Mesenchymal stem cell (in vitro differentiated cells and primary cell): ENCODE data around the gene DSN1.

Source experiments
- DNase-seq: peaks from one replicate; pipeline ENCODE4 v3.0.0-alpha.2; 2013
- H2AFZ ChIP-seq: one replicate; pipeline ENCODE4 v1.6.1; 2013; ENCODE audit warnings: low read depth, mild to moderate bottlenecking, control low read depth, inconsistent platforms, low read length, moderate library complexity
- H2AK5ac ChIP-seq: 2 replicates; pipeline ENCODE4 v1.6.1; 2013; ENCODE audit warnings: low read length, moderate library complexity, mild to moderate bottlenecking, inconsistent platforms; ENCODE audit not compliant: severe bottlenecking
- H2BK120ac ChIP-seq: one replicate; pipeline ENCODE4 v1.6.1; 2013; ENCODE audit warnings: low read depth, mild to moderate bottlenecking, inconsistent platforms, low read length, moderate library complexity
- H2BK12ac ChIP-seq, 2 experiments: one replicate each; pipeline ENCODE4 v1.6.1; 2013; ENCODE audit warnings: inconsistent platforms in 2 of 2, low read length in 2 of 2, mild to moderate bottlenecking in 2 of 2, moderate library complexity in 2 of 2, control low read depth in 1 of 2
- H2BK15ac ChIP-seq: one replicate; pipeline ENCODE4 v1.6.1; 2013; ENCODE audit warnings: mild to moderate bottlenecking, low read depth, inconsistent platforms; ENCODE audit not compliant: poor library complexity, severe bottlenecking
- H2BK5ac ChIP-seq: 2 replicates; pipeline ENCODE4 v1.6.1; 2013; ENCODE audit warnings: low read depth, mild to moderate bottlenecking, low read length, control low read depth, inconsistent platforms; ENCODE audit not compliant: poor library complexity, severe bottlenecking
- H3K14ac ChIP-seq, 2 experiments: one replicate each; pipeline ENCODE4 v1.6.1; 2013; ENCODE audit warnings: inconsistent platforms in 2 of 2, low read length in 2 of 2, control low read depth in 1 of 2, mild to moderate bottlenecking in 1 of 2, moderate library complexity in 1 of 2
- H3K18ac ChIP-seq, 2 experiments: one replicate each; pipeline ENCODE4 v1.6.1; 2013; ENCODE audit warnings: inconsistent platforms in 2 of 2, low read length in 2 of 2, control low read depth in 1 of 2, low read depth in 1 of 2, mild to moderate bottlenecking in 1 of 2
- H3K23ac ChIP-seq, 2 experiments: one replicate each; pipeline ENCODE4 v1.6.1; 2013; ENCODE audit warnings: inconsistent platforms in 2 of 2, low read length in 2 of 2, mild to moderate bottlenecking in 2 of 2, moderate library complexity in 2 of 2, control low read depth in 1 of 2
- H3K27ac ChIP-seq: 2 replicates; pipeline ENCODE4 v1.5.1; 2013; ENCODE audit warnings: mild to moderate bottlenecking, moderate library complexity, low read length, control low read depth, inconsistent platforms; ENCODE audit not compliant: poor library complexity, severe bottlenecking
- H3K27me3 ChIP-seq, 2 experiments: 2 replicates each; pipeline versions ENCODE4 v1.6.1 to v1.7.0; 2013; ENCODE audit warnings: low read length in 2 of 2, mild to moderate bottlenecking in 2 of 2, moderate library complexity in 2 of 2, control low read depth in 1 of 2, inconsistent platforms in 1 of 2; ENCODE audit not compliant: control insufficient read depth in 1 of 2, insufficient read depth in 1 of 2
- H3K36me3 ChIP-seq, 2 experiments: 2 replicates each; pipeline versions ENCODE4 v1.6.1 to v1.7.0; 2013; ENCODE audit warnings: low read length in 2 of 2, control low read depth in 1 of 2, inconsistent platforms in 1 of 2, low read depth in 1 of 2, mild to moderate bottlenecking in 1 of 2; ENCODE audit not compliant: insufficient read depth in 2 of 2, control insufficient read depth in 1 of 2
- H3K4ac ChIP-seq, 2 experiments: one replicate each; pipeline ENCODE4 v1.6.1; 2013; ENCODE audit warnings: inconsistent platforms in 2 of 2, low read length in 2 of 2, mild to moderate bottlenecking in 2 of 2, moderate library complexity in 2 of 2, control low read depth in 1 of 2, low read depth in 1 of 2
- H3K4me1 ChIP-seq: 2 replicates; pipeline ENCODE4 v1.6.1; 2013; ENCODE audit warnings: low read depth, low read length, control low read depth; ENCODE audit not compliant: control insufficient read depth, insufficient read depth
- H3K4me2 ChIP-seq: 2 replicates; pipeline ENCODE4 v1.6.1; 2013; ENCODE audit warnings: low read length, mild to moderate bottlenecking, inconsistent platforms; ENCODE audit not compliant: poor library complexity, severe bottlenecking
- H3K4me3 ChIP-seq, 2 experiments: 2 replicates each; pipeline versions ENCODE4 v1.5.1 to v1.7.0; 2013; ENCODE audit warnings: low read length in 2 of 2, mild to moderate bottlenecking in 2 of 2, control low read depth in 1 of 2, low read depth in 1 of 2; ENCODE audit not compliant: insufficient read depth in 1 of 2
- H3K79me1 ChIP-seq: replicated peaks from 2 replicates; pipeline ENCODE4 v1.6.1; 2013; ENCODE audit warnings: mild to moderate bottlenecking, control low read depth, low read length, inconsistent platforms; ENCODE audit not compliant: poor library complexity, severe bottlenecking
- H3K9ac ChIP-seq: 2 replicates; pipeline ENCODE4 v1.7.0; 2013; ENCODE audit warnings: mild to moderate bottlenecking, low read length, moderate library complexity
- H3K9me3 ChIP-seq: 2 replicates; pipeline ENCODE4 v1.7.0; 2013; ENCODE audit warnings: mild to moderate bottlenecking, low read length; ENCODE audit not compliant: control insufficient read depth
- H4K8ac ChIP-seq: one replicate; pipeline ENCODE4 v1.6.1; 2013; ENCODE audit warnings: inconsistent platforms, mild to moderate bottlenecking, low read length, moderate library complexity
- H4K91ac ChIP-seq: one replicate; pipeline ENCODE4 v1.6.1; 2013; ENCODE audit warnings: mild to moderate bottlenecking, low read length, inconsistent platforms
- WGBS: methylation state at CpG from one replicate; pipeline ENCODE4 v1.1.7; 2013; ENCODE audit warnings: mixed read lengths; 5-methylcytosine and 5-hydroxymethylcytosine counted together

The DSN1 gene

GRCh38 chr20:36726168-36726567, 47.4 kb downstream of the DSN1 start:
- Histone ChIP-seq H2BK15ac (no peak overlapping the region), H3K36me3 (peaks cover 0 to 9% of the 10 kb centered on the region in 2 experiments), H3K4me1 (no peaks in the 10 kb centered on the region), H3K4ac (no peak overlapping the region), H3K9ac (no peak overlapping the region), H4K8ac (no peak overlapping the region), H3K14ac (no peak overlapping the region), H3K27ac (no peak overlapping the region), H3K27me3 (no peaks in the 10 kb centered on the region), H2BK12ac (no peak overlapping the region), H2BK120ac (no peak overlapping the region), H3K9me3 (no peaks in the 10 kb centered on the region), H2AK5ac (no peak overlapping the region), H3K18ac (no peak overlapping the region), H2AFZ (no peak overlapping the region), H3K79me1 (peaks cover 17% of the 10 kb centered on the region), H3K4me3 (no peak overlapping the region), H2BK5ac (no peak overlapping the region), H3K4me2 (no peak overlapping the region), H4K91ac (no peak overlapping the region), H3K23ac (no peak overlapping the region)
- WGBS, result 93% methylated on average over 3 of the region's 3 CpGs
- no peak for DNase-seq

- no peak overlapping the region for H2AFZ ChIP-seq
- H2BK5ac ChIP-seq, result no peak overlapping the region
- H4K8ac ChIP-seq, result no peak overlapping the region
- no peak overlapping the region for H2BK15ac ChIP-seq
- H3K14ac ChIP-seq, result no peak overlapping the region
- no peak overlapping the region for H2BK12ac ChIP-seq
- H3K4me3 ChIP-seq, result peak overlapping the region in 1 of 2 experiments; percentile 4
- no peak overlapping the region for H3K23ac ChIP-seq
- H2BK120ac ChIP-seq, result no peak overlapping the region
- no peak overlapping the region for H3K4me2 ChIP-seq
- peaks cover 5 to 27% of the 10 kb centered on the region in 2 experiments for H3K36me3 ChIP-seq
- no peaks in the 10 kb centered on the region for H3K4me1 ChIP-seq
- no peaks in the 10 kb centered on the region for H3K27me3 ChIP-seq
- no peak overlapping the region for H4K91ac ChIP-seq
- H3K9me3 ChIP-seq, result no peaks in the 10 kb centered on the region
- no peak overlapping the region for H3K27ac ChIP-seq
- peak; percentile 30 for DNase-seq
- no peak overlapping the region for H3K4ac ChIP-seq
- WGBS, result 96% methylated on average over 3 of the region's 3 CpGs
- H3K9ac ChIP-seq, result peak overlapping the region; percentile 66
- H2AK5ac ChIP-seq, result no peak overlapping the region
- H3K18ac ChIP-seq, result no peak overlapping the region
- peaks cover 11% of the 10 kb centered on the region for H3K79me1 ChIP-seq
These were observed 53.1 kb downstream of the DSN1 start for GRCh38 chr20:36720510-36720909.

GRCh38 chr20:36717657-36718056, 55.9 kb downstream of the DSN1 start:
- Histone ChIP-seq H3K36me3 (peaks cover 6 to 27% of the 10 kb centered on the region in 2 experiments), H3K9me3 (no peaks in the 10 kb centered on the region), H3K4me3 (no peak overlapping the region), H3K4me1 (no peaks in the 10 kb centered on the region), H3K27me3 (no peaks in the 10 kb centered on the region), H3K79me1 (peaks cover 4% of the 10 kb centered on the region), H2AK5ac (no peak overlapping the region), H3K4me2 (no peak overlapping the region), H3K27ac (no peak overlapping the region), H3K9ac (no peak overlapping the region), H2BK15ac (no peak overlapping the region), H3K4ac (no peak overlapping the region), H3K18ac (no peak overlapping the region), H2BK12ac (no peak overlapping the region), H4K91ac (no peak overlapping the region), H2BK5ac (no peak overlapping the region), H3K23ac (no peak overlapping the region), H3K14ac (no peak overlapping the region), H2BK120ac (no peak overlapping the region), H2AFZ (no peak overlapping the region), H4K8ac (no peak overlapping the region)
- WGBS, result 100% methylated on average over 1 of the region's 2 CpGs
- peak; percentile 6 for DNase-seq

GRCh38 chr20:36717021-36717420, 56.5 kb downstream of the DSN1 start:
- Histone ChIP-seq H3K18ac (no peak overlapping the region), H3K14ac (no peak overlapping the region), H4K8ac (no peak overlapping the region), H4K91ac (no peak overlapping the region), H3K4me3 (no peak overlapping the region), H2BK5ac (no peak overlapping the region), H3K27ac (no peak overlapping the region), H3K79me1 (peaks cover 4% of the 10 kb centered on the region), H3K4me1 (no peaks in the 10 kb centered on the region), H2BK15ac (no peak overlapping the region), H3K27me3 (no peaks in the 10 kb centered on the region), H3K4ac (no peak overlapping the region), H2AK5ac (no peak overlapping the region), H3K23ac (no peak overlapping the region), H2BK12ac (no peak overlapping the region), H3K9ac (no peak overlapping the region), H2BK120ac (no peak overlapping the region), H3K36me3 (peaks cover 6 to 25% of the 10 kb centered on the region in 2 experiments), H3K9me3 (no peaks in the 10 kb centered on the region), H2AFZ (no peak overlapping the region), H3K4me2 (no peak overlapping the region)
- DNase-seq, result no peak
- WGBS, result 94% methylated on average over 3 of the region's 3 CpGs
